Activated CD8-positive, alpha-beta memory T cell treated with anti-CD3 and anti-CD28 coated beads, Interleukin-2, amount 50 U/mL, for 4 hours (primary cell): ENCODE measurements around the gene EIF4H.
"Not testable (repeated sequence)": the region's sequence is repeated elsewhere in the genome, so short reads cannot be mapped to it uniquely, and the experiment has no call there.

Source experiments
- DNase-seq: peaks from one replicate; pipeline ENCODE4 v3.0.0-alpha.2; 2020

The EIF4H gene

GRCh38 chr7:74176555-74176954, 2.4 kb downstream of the EIF4H start:
- DNase-seq: no peak

- DNase-seq: no peak
Observed at GRCh38 chr7:74178632-74179031, 4.5 kb downstream of the EIF4H start.

GRCh38 chr7:74179935-74180604, 5.9 kb downstream of the EIF4H start:
- DNase-seq: no peak

- no peak for DNase-seq
Observed at GRCh38 chr7:74180866-74181265, 6.7 kb downstream of the EIF4H start.

GRCh38 chr7:74181821-74182220, 7.7 kb downstream of the EIF4H start:
- DNase-seq: no peak

GRCh38 chr7:74182453-74183090, 8.4 kb downstream of the EIF4H start:
- DNase-seq: no peak

GRCh38 chr7:74183142-74183541, 9.0 kb downstream of the EIF4H start:
- no peak for DNase-seq

GRCh38 chr7:74183653-74184450, 9.7 kb downstream of the EIF4H start:
- peak; percentile 32 for DNase-seq

GRCh38 chr7:74185016-74185415, 10.9 kb downstream of the EIF4H start:
- DNase-seq: no peak

- DNase-seq: no peak
Observed at GRCh38 chr7:74185636-74186035, 11.5 kb downstream of the EIF4H start.

- DNase-seq: no peak
Observed at GRCh38 chr7:74187915-74188675, 13.9 kb downstream of the EIF4H start.

- DNase-seq: no peak
Observed at GRCh38 chr7:74190259-74190658, 16.1 kb downstream of the EIF4H start.

- DNase-seq: no peak
Observed at GRCh38 chr7:74191231-74191630, 17.1 kb downstream of the EIF4H start.

GRCh38 chr7:74193054-74193453, 18.9 kb downstream of the EIF4H start:
- DNase-seq: no peak

- DNase-seq: no peak
Observed at GRCh38 chr7:74193913-74194312, 19.8 kb downstream of the EIF4H start.

- DNase-seq: no peak
Observed at GRCh38 chr7:74194686-74195085, 20.5 kb downstream of the EIF4H start.

- not testable (repeated sequence) for DNase-seq
Observed at GRCh38 chr7:74195139-74195860, 21.1 kb downstream of the EIF4H start.

GRCh38 chr7:74195968-74196654, 22.0 kb downstream of the EIF4H start:
- not testable (repeated sequence) for DNase-seq

GRCh38 chr7:74197449-74198124, 23.4 kb downstream of the EIF4H start:
- DNase-seq: no peak

- DNase-seq: no peak
Observed at GRCh38 chr7:74199551-74200355, 25.6 kb downstream of the EIF4H start.
